ENCODE results near the gene SMARCC2. TPM values are rescaled to one million over a fixed set of nuclear protein-coding genes. Genes with fewer than 3 reads are reported as not detected.

The SMARCC2 gene
- total RNA-seq, 1 experiment from 2014 or later = 99.7 TPM

DNA sequence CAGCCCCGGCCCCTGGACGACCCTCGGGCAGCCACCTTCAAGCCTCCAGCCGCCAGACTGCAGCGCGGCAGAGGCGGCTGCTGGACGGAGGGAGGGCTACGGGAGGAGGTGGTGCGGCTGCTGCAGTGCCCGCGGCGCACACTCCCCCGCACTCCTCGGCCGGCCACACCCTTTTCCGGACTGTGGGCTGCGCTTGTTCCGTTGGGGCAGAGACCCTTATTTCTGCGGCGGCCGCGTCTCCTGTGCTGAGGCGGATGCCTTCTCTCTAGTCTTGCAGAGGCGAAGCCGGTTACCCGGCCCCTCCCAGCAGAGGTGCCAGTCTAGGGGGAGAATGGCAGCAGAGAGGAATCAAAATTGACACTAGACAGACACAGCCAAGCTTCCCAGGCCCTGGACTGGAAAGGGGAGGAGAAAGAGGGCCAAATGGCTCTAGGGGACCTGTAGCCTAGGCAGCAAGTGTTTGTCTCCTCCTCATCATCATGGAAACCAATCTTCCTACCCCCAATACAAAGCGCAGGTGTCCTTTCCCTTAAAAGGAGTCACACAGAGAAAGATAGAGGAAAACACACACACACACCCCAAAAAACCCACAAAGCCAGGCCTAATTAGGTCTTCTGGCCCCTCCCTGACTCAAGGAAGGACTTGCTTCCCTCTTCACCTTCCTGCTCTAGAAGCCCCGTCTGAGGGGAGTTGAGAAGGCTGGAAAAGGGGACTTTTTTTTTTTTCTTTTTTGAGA is 59.9 kb downstream of the SMARCC2 start:
- intact Hi-C loops (cut with micrococcal nuclease) = loop anchor here (2.0 kb wide), 1 partner anchor 23 kb away; the partner anchor contains the start of gene MYL6B
- POLR2A ChIA-PET = interaction anchor here (0.7 kb wide), 1 partner anchor 16 kb away, joined by 3 read pairs; no protein-coding TSS in a partner anchor
- Histone ChIP-seq H3K9me2 (ENCODE audit: insufficient read depth) (no peaks in the 10 kb centered on the region), H3K4me3 (replicated peaks in 1 of 2; ENCODE audit: low read depth in 1 of 2, low read length in 2 of 2) (peak overlapping the region; percentile 90 to 91), H3K36me3 (ENCODE audit: control insufficient read depth in 1 of 2, insufficient read depth in 2 of 2, low read length in 2 of 2) (peaks cover 27 to 40% of the 10 kb centered on the region in 2 experiments), H3K9ac (ENCODE audit: low read length) (peak overlapping the region; percentile 90), H3K79me2 (ENCODE audit: insufficient read depth, low read length) (peaks cover 29% of the 10 kb centered on the region), H2AFZ (ENCODE audit: low read depth, low read length, poor library complexity, severe bottlenecking) (no peak overlapping the region), H4K20me1 (ENCODE audit: insufficient read depth) (no peaks in the 10 kb centered on the region), H3K4me2 (ENCODE audit: low read length) (peak overlapping the region; percentile 89), H3K4me1 (ENCODE audit: control insufficient read depth in 1 of 2, insufficient read depth in 2 of 2, low read length in 2 of 2) (peaks cover 16 to 33% of the 10 kb centered on the region in 2 experiments), H3K27ac (ENCODE audit: low read depth, low read length) (peak overlapping the region; percentile 76), H3K27me3 (ENCODE audit: insufficient read depth, low read length) (no peaks in the 10 kb centered on the region), H3K9me3 (ENCODE audit: control insufficient read depth in 1 of 2, insufficient read depth in 1 of 2, low read depth in 1 of 2, low read length in 2 of 2) (no peaks in the 10 kb centered on the region)
- ATAC-seq (peak; percentile 41), DNase-seq (ENCODE audit: low read depth, low spot score) (no peak)
- no TSS peak for BruUV-seq (replicated peaks)
- CTCF ChIA-PET = no interaction called here
- RAD21 ChIA-PET (ENCODE audit: low non-redundant PET in 1 of 2, low total read pairs in 2 of 2, uncharacterized antibody in 2 of 2, unreplicated experiment in 2 of 2) = no interaction called here
- TF ChIP-seq SP1 (IDR thresholded peaks at IDR 0.05; ENCODE audit: low read depth) (peak; percentile 16; the same call in 1 of the 2 replicates), EGR1 (IDR thresholded peaks at IDR 0.05; ENCODE audit: low read depth) (peak; percentile 97), POLR2AphosphoS5 (IDR thresholded peaks at IDR 0.05; ENCODE audit: low read depth, low read length) (peak; percentile 32; the same call in 1 of the 2 replicates), SIN3A (IDR thresholded peaks at IDR 0.05; ENCODE audit: low read depth) (no peak), MAX (IDR thresholded peaks at IDR 0.05) (no peak)

GRCh38 chr12:56128670-56129205 is 60.5 kb downstream of the SMARCC2 start:
- Histone ChIP-seq H4K20me1 (ENCODE audit: insufficient read depth) (no peaks in the 10 kb centered on the region), H3K4me3 (replicated peaks in 1 of 2; ENCODE audit: low read depth in 1 of 2, low read length in 2 of 2) (peak overlapping the region; percentile 90 to 91), H3K9ac (ENCODE audit: low read length) (peak overlapping the region; percentile 90), H3K9me2 (ENCODE audit: insufficient read depth) (no peaks in the 10 kb centered on the region), H3K27ac (ENCODE audit: low read depth, low read length) (peak overlapping the region; percentile 76), H3K9me3 (ENCODE audit: control insufficient read depth in 1 of 2, insufficient read depth in 1 of 2, low read depth in 1 of 2, low read length in 2 of 2) (no peaks in the 10 kb centered on the region), H3K27me3 (ENCODE audit: insufficient read depth, low read length) (no peaks in the 10 kb centered on the region), H3K36me3 (ENCODE audit: control insufficient read depth in 1 of 2, insufficient read depth in 2 of 2, low read length in 2 of 2) (peaks cover 21 to 34% of the 10 kb centered on the region in 2 experiments), H2AFZ (ENCODE audit: low read depth, low read length, poor library complexity, severe bottlenecking) (no peak overlapping the region), H3K4me1 (ENCODE audit: control insufficient read depth in 1 of 2, insufficient read depth in 2 of 2, low read length in 2 of 2) (peaks cover 16 to 33% of the 10 kb centered on the region in 2 experiments), H3K4me2 (ENCODE audit: low read length) (peak overlapping the region; percentile 89), H3K79me2 (ENCODE audit: insufficient read depth, low read length) (peaks cover 29% of the 10 kb centered on the region)
- TSS peak; percentile 28 for BruUV-seq (replicated peaks)
- RAD21 ChIA-PET (ENCODE audit: low non-redundant PET in 1 of 2, low total read pairs in 2 of 2, uncharacterized antibody in 2 of 2, unreplicated experiment in 2 of 2) = interaction anchor here in 1 of 2 experiments (1.3 kb wide), 1 partner anchor 61 kb away, joined by 6 read pairs; the partner anchor contains the start of gene SMARCC2
- CTCF ChIA-PET = interaction anchor here (1.3 to 1.9 kb wide), 5 partner anchors 10 to 77 kb away, joined by 4 to 24 read pairs (median 7); partner anchors contain the start of genes MYL6B, PA2G4, SMARCC2 and ZC3H10
- TF ChIP-seq SP1 (IDR thresholded peaks at IDR 0.05; ENCODE audit: low read depth) (no peak), SIN3A (IDR thresholded peaks at IDR 0.05; ENCODE audit: low read depth) (peak; percentile 26; the same call in 1 of the 2 replicates), JUND (IDR thresholded peaks at IDR 0.05) (no peak)
- DNase-seq (ENCODE audit: low read depth, low spot score) (no peak), ATAC-seq (peak; percentile 6)
- intact Hi-C loops (cut with micrococcal nuclease) = loop anchor here (2.0 kb wide), 1 partner anchor 24 kb away; the partner anchor contains the start of gene MYL6B
- POLR2A ChIA-PET = interaction anchor here (0.7 to 2.8 kb wide), 12 partner anchors 9 to 390 kb away, joined by 3 to 42 read pairs (median 8); partner anchors contain the start of genes MYL6, MYL6B, PA2G4 and RNF41
